ENCODE measurements around the gene LHB. TPM values are rescaled to one million over a fixed set of nuclear protein-coding genes. Genes with fewer than 3 reads are reported as not detected.

LHB gene
- total and polyA plus RNA-seq, 8 donors: 0.31 to 0.57 TPM; not detected in 6

DNA sequence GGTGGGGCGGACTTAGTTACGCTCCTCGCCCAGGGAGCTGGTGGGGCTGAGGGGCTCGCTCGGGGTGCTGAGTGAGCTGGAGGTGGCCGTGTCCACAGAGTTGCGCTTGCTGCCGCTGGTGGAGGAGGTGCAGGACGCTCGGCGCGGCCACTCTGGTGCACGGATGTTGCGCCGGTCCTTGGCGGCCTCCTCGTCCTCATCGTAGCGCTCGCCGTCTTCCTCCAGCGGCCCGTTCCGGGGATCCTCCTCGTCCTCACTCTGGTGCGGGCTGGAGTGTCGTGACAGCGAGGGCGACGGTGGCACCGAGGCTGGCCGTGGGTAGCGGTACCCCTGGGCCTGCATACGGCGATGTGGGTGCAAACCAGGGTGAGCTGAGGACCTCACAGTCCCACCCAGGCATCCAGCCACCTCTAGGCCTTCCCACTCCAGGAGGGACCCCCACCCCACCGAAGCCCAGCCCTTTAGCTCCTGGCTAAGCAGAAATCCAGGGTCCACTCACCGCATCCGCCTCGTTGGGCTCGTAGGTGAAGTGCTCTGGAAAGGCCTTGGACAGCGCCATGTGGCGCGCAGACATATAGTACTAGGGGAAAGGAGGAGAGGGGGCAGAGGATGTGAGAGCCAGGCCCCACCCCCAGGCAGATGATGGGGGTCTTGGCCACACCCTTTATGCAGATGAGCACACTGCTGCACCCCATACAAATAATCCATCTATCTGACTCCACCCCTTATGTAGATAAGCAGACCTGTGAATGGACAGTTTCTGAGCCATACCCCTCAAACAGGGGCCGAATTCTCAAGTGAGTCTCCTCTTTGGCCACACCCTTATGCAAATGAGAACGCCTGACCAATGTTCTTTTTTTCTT, 47.4 kb downstream of the LHB start:
- intact Hi-C loops (cut with DNase I): no loop called here
- no peak for ATAC-seq
- no peak overlapping the region for H3K4me3 ChIP-seq
- H3K27me3 ChIP-seq: no peaks in the 10 kb centered on the region
- no peak for TF ChIP-seq CTCF (IDR thresholded peaks at IDR 0.05)
- peak in 1 of 4 donors; percentile 84 for DNase-seq
- H3K4me1 ChIP-seq: peaks cover 3 to 45% of the 10 kb centered on the region in 2 donors
- H3K36me3 ChIP-seq: peaks cover 2 to 80% of the 10 kb centered on the region in 2 donors
- peak overlapping the region in 1 of 2 donors; percentile 96 for H3K27ac ChIP-seq
- H3K9me3 ChIP-seq: no peaks in the 10 kb centered on the region

GRCh38 chr19:48968813-48969218, 48.1 kb downstream of the LHB start:
- H3K27ac ChIP-seq: peak overlapping the region; percentile 96 to 97
- H3K4me1 ChIP-seq: peaks cover 7 to 52% of the 10 kb centered on the region in 2 donors
- no peaks in the 10 kb centered on the region for H3K27me3 ChIP-seq
- TF ChIP-seq CTCF (IDR thresholded peaks at IDR 0.05): no peak
- H3K36me3 ChIP-seq: peaks cover 2 to 73% of the 10 kb centered on the region in 2 donors
- intact Hi-C loops (cut with DNase I): no loop called here
- ATAC-seq: no peak
- H3K4me3 ChIP-seq: no peak overlapping the region
- DNase-seq: no peak
- H3K9me3 ChIP-seq: no peaks in the 10 kb centered on the region

DNA sequence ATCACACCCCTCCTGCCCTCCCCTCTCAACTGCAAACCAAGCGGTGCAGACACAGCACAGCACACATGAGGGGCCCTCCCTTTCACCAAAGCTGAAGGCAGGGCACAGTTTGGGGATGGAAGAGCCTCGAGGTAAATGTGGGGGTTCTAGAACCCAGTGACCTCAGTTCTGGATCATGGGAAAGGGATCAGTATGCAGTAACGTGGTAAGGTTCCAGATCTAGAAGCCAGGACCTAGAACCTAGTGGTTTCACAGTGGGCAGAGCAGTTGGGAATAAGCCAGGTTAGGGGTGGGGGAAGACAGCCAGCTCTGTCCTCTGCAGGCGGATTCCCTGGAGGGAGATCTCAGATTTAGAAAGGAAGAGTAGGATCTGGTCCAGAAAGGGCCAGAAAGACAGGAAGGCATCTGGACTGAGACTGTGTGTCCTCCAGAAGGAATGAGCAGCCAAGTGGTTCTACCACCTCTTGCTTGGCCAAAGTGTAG, 48.7 kb downstream of the LHB start:
- peak overlapping the region in 1 of 2 donors; percentile 92 for H3K4me3 ChIP-seq
- TF ChIP-seq CTCF (IDR thresholded peaks at IDR 0.05): no peak
- H3K27me3 ChIP-seq: no peaks in the 10 kb centered on the region
- ATAC-seq: no peak
- H3K27ac ChIP-seq: peak overlapping the region; percentile 96 to 97
- DNase-seq: no peak
- no peaks in the 10 kb centered on the region for H3K9me3 ChIP-seq
- intact Hi-C loops (cut with DNase I): no loop called here
- peaks cover 13 to 58% of the 10 kb centered on the region in 2 donors for H3K4me1 ChIP-seq
- H3K36me3 ChIP-seq: peaks cover 2 to 67% of the 10 kb centered on the region in 2 donors

- Histone ChIP-seq H3K27me3 (no peaks in the 10 kb centered on the region), H3K27ac (peak overlapping the region; percentile 96 to 97), H3K9me3 (no peaks in the 10 kb centered on the region), H3K36me3 (peaks cover 2 to 61% of the 10 kb centered on the region in 2 donors), H3K4me1 (peaks cover 13 to 63% of the 10 kb centered on the region in 2 donors), H3K4me3 (peak overlapping the region; percentile 90 to 92)
- intact Hi-C loops (cut with DNase I): no loop called here
- TF ChIP-seq CTCF (IDR thresholded peaks at IDR 0.05): no peak
- ATAC-seq (peak; percentile 4), DNase-seq (peak in 1 of 4 donors; percentile 87)
Measured at GRCh38 chr19:48967346-48968178, 49.3 kb downstream of the LHB start.

Measured in left lung (tissue), 10 donors.